ENCODE measurements around the gene ANXA5. TPM values are rescaled to one million over a fixed set of nuclear protein-coding genes. Genes with fewer than 3 reads are reported as not detected.
"Not testable (repeated sequence)": the region's sequence is repeated elsewhere in the genome, so short reads cannot be mapped to it uniquely, and the experiment has no call there.

The ANXA5 gene
- total RNA-seq, 5 donors from 2014 or later (not counting 1 experiment from before 2014, with no cell fraction given), result 44.2 to 80.3 (median 71.2) TPM

DNA sequence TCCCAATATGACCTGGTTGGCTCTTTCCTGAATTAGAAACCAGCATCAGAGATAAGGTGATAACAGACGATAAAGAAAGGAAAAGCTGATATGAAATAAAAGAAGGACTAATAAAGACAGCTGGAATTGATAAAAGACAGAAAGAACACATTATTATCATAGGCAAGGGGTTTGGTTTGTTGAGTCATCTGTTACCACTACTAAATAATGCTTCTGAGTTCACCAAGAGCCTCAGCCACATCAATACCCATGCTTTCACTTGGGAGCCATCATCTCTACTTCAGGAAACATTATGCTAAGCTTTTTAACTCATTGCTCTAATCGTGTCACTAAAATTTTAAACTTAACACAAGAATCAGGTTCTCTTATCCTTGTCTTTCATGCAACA lies 27.6 kb downstream of the ANXA5 start:
- no peak overlapping the region for H3K27ac ChIP-seq (ENCODE audit: low read length)
- no peaks in the 10 kb centered on the region for H3K9me3 Mint-ChIP-seq
- no peaks in the 10 kb centered on the region for H3K4me1 ChIP-seq (ENCODE audit: control insufficient read depth in 1 of 2, extremely low read depth in 1 of 2, insufficient read depth in 2 of 2, low read length in 2 of 2)
- no peaks in the 10 kb centered on the region for H3K27me3 Mint-ChIP-seq
- H3K36me3 ChIP-seq (ENCODE audit: control insufficient read depth in 2 of 2, extremely low read depth in 1 of 2, insufficient read depth in 1 of 2, low read length in 1 of 2), result peaks cover 0 to 34% of the 10 kb centered on the region in 2 donors
- DNase-seq, result no peak
- H3K27me3 ChIP-seq (replicated peaks in 1 of 2; ENCODE audit: control insufficient read depth in 2 of 2, extremely low read depth in 1 of 2, insufficient read depth in 2 of 2, low read length in 1 of 2), result no peaks in the 10 kb centered on the region
- H3K4me3 ChIP-seq (ENCODE audit: control insufficient read depth in 1 of 2, extremely low read depth in 1 of 2, low read length in 1 of 2), result no peak overlapping the region
- H3K27ac Mint-ChIP-seq, result no peak overlapping the region
- CTCF ChIA-PET, result interaction anchor here in 1 of 2 donors (0.7 kb wide), 1 partner anchor 981 kb away, joined by 6 read pairs; no protein-coding TSS in a partner anchor
- no CpG with 5 or more reads among the region's 2 CpGs for WGBS (ENCODE audit: insufficient coverage)
- POLR2A ChIA-PET, result interaction anchor here in 1 of 2 donors (0.6 kb wide), 1 partner anchor 13 kb away, joined by 3 read pairs; no protein-coding TSS in a partner anchor
- no peaks in the 10 kb centered on the region for H3K4me1 Mint-ChIP-seq
- no peak for ATAC-seq (replicated peaks in 1 of 4)
- peaks cover 61% of the 10 kb centered on the region for H3K36me3 Mint-ChIP-seq
- no peak overlapping the region for H3K4me3 Mint-ChIP-seq
- H3K9me3 ChIP-seq, result no peaks in the 10 kb centered on the region

DNA sequence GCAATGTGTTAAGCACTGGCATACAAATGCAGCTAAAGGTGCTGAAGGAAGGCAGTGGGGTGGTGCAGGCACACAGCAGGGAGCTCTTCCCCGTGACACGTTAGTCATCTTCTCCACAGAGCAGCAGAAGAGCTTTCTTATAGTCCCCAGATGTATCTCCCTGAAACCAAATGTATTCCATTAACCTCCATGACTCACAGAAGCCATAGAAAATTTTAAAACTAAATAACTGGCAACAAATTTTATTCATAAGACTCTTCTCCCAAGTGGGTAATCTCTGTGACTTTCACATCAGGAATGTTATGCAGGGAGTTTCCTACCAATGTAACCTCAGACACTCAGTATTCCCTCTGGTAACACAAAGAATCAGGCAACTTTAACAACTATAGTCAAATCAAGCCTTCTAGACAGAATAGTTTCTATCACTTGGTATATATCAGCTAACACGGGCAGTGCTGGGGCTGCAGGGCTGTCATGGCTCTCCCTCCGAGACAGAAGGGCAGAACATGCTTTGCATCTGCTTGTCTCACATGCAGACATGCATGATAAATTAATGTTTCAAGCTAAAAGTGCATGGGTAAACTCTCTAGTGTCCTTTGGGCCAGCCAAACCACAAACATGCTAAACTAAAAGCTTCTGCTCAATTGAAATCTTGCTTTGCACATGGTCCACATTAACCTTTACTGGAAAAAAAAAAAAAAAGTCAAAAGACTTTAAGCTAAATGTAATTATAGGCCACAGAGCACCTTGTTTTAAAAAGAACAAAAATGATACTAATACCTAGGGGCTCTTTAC lies 28.2 kb downstream of the ANXA5 start:
- H3K9me3 Mint-ChIP-seq, result no peaks in the 10 kb centered on the region
- ATAC-seq (replicated peaks in 1 of 4) (no peak), DNase-seq (no peak)
- no peak overlapping the region for H3K27ac Mint-ChIP-seq
- CTCF ChIA-PET, result interaction anchor here in 1 of 2 donors (0.7 kb wide), 1 partner anchor 982 kb away, joined by 6 read pairs; no protein-coding TSS in a partner anchor
- no peak overlapping the region for H3K27ac ChIP-seq (ENCODE audit: low read length)
- H3K36me3 ChIP-seq (ENCODE audit: control insufficient read depth in 2 of 2, extremely low read depth in 1 of 2, insufficient read depth in 1 of 2, low read length in 1 of 2), result peaks cover 0 to 34% of the 10 kb centered on the region in 2 donors
- H3K27me3 ChIP-seq (replicated peaks in 1 of 2; ENCODE audit: control insufficient read depth in 2 of 2, extremely low read depth in 1 of 2, insufficient read depth in 2 of 2, low read length in 1 of 2), result no peaks in the 10 kb centered on the region
- H3K4me3 Mint-ChIP-seq, result no peak overlapping the region
- POLR2A ChIA-PET, result interaction anchor here in 1 of 2 donors (0.5 to 0.6 kb wide), 2 partner anchors 14 to 98 kb away, joined by 3 to 4 read pairs; no protein-coding TSS in a partner anchor
- no peaks in the 10 kb centered on the region for H3K9me3 ChIP-seq
- H3K36me3 Mint-ChIP-seq, result peaks cover 67% of the 10 kb centered on the region
- no peaks in the 10 kb centered on the region for H3K4me1 ChIP-seq (ENCODE audit: control insufficient read depth in 1 of 2, extremely low read depth in 1 of 2, insufficient read depth in 2 of 2, low read length in 2 of 2)
- no peaks in the 10 kb centered on the region for H3K4me1 Mint-ChIP-seq
- WGBS (ENCODE audit: insufficient coverage), result 84% methylated on average over 3 of the region's 4 CpGs
- H3K4me3 ChIP-seq (ENCODE audit: control insufficient read depth in 1 of 2, extremely low read depth in 1 of 2, low read length in 1 of 2), result no peak overlapping the region
- H3K27me3 Mint-ChIP-seq, result no peaks in the 10 kb centered on the region

DNA sequence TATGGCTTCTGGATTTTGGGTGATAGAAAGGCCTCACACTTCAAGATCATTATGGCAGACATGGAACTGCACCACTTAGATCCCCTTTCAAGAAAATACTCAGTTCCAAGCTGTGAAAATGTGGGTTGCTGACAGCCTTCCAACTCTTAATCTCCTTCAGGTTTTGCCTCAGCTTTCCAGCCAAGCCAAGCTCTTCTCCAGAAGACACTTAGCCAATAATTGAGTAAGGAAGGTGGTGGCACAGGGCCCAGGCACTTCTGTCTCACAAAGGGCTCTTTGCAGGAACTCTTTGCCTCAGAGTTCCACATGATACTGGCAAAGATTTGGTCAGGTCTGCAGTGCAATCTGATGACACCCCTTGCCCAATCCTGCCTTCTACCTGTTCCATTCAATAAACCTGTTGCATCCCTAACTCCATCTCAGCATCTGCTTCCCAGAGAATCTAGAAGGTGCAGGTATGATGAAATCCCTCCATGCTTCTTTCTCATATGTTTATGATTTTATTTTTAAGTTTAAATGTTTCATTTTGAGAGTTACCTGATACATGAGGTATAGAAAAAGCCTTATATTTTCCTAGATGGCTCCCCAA lies 30.6 kb downstream of the ANXA5 start:
- peaks cover 56% of the 10 kb centered on the region for H3K36me3 Mint-ChIP-seq
- H3K9me3 ChIP-seq, result no peaks in the 10 kb centered on the region
- peaks cover 0 to 28% of the 10 kb centered on the region in 2 donors for H3K36me3 ChIP-seq (ENCODE audit: control insufficient read depth in 2 of 2, extremely low read depth in 1 of 2, insufficient read depth in 1 of 2, low read length in 1 of 2)
- ChIA-PET CTCF (no interaction called here), POLR2A (no interaction called here)
- H3K4me3 ChIP-seq (ENCODE audit: control insufficient read depth in 1 of 2, extremely low read depth in 1 of 2, low read length in 1 of 2), result no peak overlapping the region
- H3K27ac ChIP-seq (ENCODE audit: low read length), result no peak overlapping the region
- ATAC-seq (replicated peaks in 1 of 4) (no peak), DNase-seq (no peak)
- H3K4me1 ChIP-seq (ENCODE audit: control insufficient read depth in 1 of 2, extremely low read depth in 1 of 2, insufficient read depth in 2 of 2, low read length in 2 of 2), result no peaks in the 10 kb centered on the region
- no peak overlapping the region for H3K27ac Mint-ChIP-seq
- H3K27me3 Mint-ChIP-seq, result no peaks in the 10 kb centered on the region
- no peak overlapping the region for H3K4me3 Mint-ChIP-seq
- no peaks in the 10 kb centered on the region for H3K9me3 Mint-ChIP-seq
- H3K4me1 Mint-ChIP-seq, result peaks cover 0 to 5% (median 0%) of the 10 kb centered on the region in 3 donors
- H3K27me3 ChIP-seq (replicated peaks in 1 of 2; ENCODE audit: control insufficient read depth in 2 of 2, extremely low read depth in 1 of 2, insufficient read depth in 2 of 2, low read length in 1 of 2), result no peaks in the 10 kb centered on the region

DNA sequence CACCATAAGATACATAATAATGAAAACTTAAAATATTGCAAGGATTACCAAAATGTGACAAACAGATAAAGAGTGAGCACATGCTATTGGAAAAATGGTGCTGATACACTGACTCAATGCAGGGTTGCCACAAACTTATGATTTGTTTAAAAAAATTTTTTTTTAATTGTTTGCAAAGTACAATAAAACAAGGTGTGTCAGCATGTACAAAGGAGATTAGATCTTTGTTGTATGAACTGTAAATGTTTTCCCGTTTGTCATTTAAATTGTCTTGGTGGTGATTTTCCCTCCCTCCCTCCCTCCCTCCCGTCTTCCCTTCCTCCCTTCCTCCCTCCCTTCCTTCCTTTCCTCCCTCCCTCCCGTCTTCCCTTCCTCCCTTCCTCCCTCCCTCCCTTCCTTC lies 31.4 kb downstream of the ANXA5 start:
- Mint-ChIP-seq H3K27ac (no peak overlapping the region), H3K36me3 (peaks cover 56% of the 10 kb centered on the region), H3K27me3 (no peaks in the 10 kb centered on the region), H3K9me3 (no peaks in the 10 kb centered on the region), H3K4me3 (no peak overlapping the region), H3K4me1 (peaks cover 0 to 11% (median 0%) of the 10 kb centered on the region in 3 donors)
- Histone ChIP-seq H3K4me1 (ENCODE audit: control insufficient read depth in 1 of 2, extremely low read depth in 1 of 2, insufficient read depth in 2 of 2, low read length in 2 of 2) (no peaks in the 10 kb centered on the region), H3K4me3 (ENCODE audit: control insufficient read depth in 1 of 2, extremely low read depth in 1 of 2, low read length in 1 of 2) (no peak overlapping the region), H3K9me3 (no peaks in the 10 kb centered on the region), H3K27me3 (replicated peaks in 1 of 2; ENCODE audit: control insufficient read depth in 2 of 2, extremely low read depth in 1 of 2, insufficient read depth in 2 of 2, low read length in 1 of 2) (no peaks in the 10 kb centered on the region), H3K36me3 (ENCODE audit: control insufficient read depth in 2 of 2, extremely low read depth in 1 of 2, insufficient read depth in 1 of 2, low read length in 1 of 2) (peaks cover 0 to 28% of the 10 kb centered on the region in 2 donors), H3K27ac (ENCODE audit: low read length) (no peak overlapping the region)
- no CpG with 5 or more reads among the region's 3 CpGs for WGBS (ENCODE audit: insufficient coverage)
- ChIA-PET POLR2A (no interaction called here), CTCF (no interaction called here)
- no peak for DNase-seq
- ATAC-seq (replicated peaks in 1 of 4), result no peak

DNA sequence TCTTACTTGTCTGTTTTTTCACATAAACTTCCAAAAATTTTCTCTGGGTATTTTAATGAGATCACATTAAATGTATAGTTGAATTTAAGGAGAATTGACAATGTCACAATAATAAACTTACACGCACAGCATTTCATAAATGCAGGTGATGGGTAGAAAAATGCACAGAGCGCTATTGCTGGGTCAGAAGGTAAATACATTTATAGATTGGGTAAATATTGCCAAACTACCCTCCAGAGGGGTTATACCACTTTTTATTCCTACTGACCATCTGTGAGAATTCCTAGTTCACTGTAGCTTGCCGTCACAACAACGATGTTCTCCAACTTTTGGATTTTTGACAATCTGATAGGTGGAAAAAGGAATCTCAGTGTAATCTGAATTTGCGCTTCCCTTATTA lies 34.6 kb downstream of the ANXA5 start:
- H3K36me3 ChIP-seq (ENCODE audit: control insufficient read depth in 2 of 2, extremely low read depth in 1 of 2, insufficient read depth in 1 of 2, low read length in 1 of 2), result peaks cover 0 to 5% of the 10 kb centered on the region in 2 donors
- WGBS (ENCODE audit: insufficient coverage), result no CpG with 5 or more reads among the region's 5 CpGs
- no peaks in the 10 kb centered on the region for H3K27me3 ChIP-seq (replicated peaks in 1 of 2; ENCODE audit: control insufficient read depth in 2 of 2, extremely low read depth in 1 of 2, insufficient read depth in 2 of 2, low read length in 1 of 2)
- CTCF ChIA-PET, result no interaction called here
- no peak overlapping the region for H3K4me3 ChIP-seq (ENCODE audit: control insufficient read depth in 1 of 2, extremely low read depth in 1 of 2, low read length in 1 of 2)
- H3K9me3 Mint-ChIP-seq, result no peaks in the 10 kb centered on the region
- H3K4me3 Mint-ChIP-seq, result no peak overlapping the region
- peaks cover 0 to 11% (median 0%) of the 10 kb centered on the region in 3 donors for H3K4me1 Mint-ChIP-seq
- H3K4me1 ChIP-seq (ENCODE audit: control insufficient read depth in 1 of 2, extremely low read depth in 1 of 2, insufficient read depth in 2 of 2, low read length in 2 of 2), result no peaks in the 10 kb centered on the region
- DNase-seq, result no peak
- H3K27me3 Mint-ChIP-seq, result no peaks in the 10 kb centered on the region
- no peaks in the 10 kb centered on the region for H3K9me3 ChIP-seq
- H3K36me3 Mint-ChIP-seq, result peaks cover 35% of the 10 kb centered on the region
- no peak overlapping the region for H3K27ac ChIP-seq (ENCODE audit: low read length)
- no peak overlapping the region for H3K27ac Mint-ChIP-seq
- ATAC-seq (replicated peaks in 1 of 4), result no peak
- POLR2A ChIA-PET, result no interaction called here

DNA sequence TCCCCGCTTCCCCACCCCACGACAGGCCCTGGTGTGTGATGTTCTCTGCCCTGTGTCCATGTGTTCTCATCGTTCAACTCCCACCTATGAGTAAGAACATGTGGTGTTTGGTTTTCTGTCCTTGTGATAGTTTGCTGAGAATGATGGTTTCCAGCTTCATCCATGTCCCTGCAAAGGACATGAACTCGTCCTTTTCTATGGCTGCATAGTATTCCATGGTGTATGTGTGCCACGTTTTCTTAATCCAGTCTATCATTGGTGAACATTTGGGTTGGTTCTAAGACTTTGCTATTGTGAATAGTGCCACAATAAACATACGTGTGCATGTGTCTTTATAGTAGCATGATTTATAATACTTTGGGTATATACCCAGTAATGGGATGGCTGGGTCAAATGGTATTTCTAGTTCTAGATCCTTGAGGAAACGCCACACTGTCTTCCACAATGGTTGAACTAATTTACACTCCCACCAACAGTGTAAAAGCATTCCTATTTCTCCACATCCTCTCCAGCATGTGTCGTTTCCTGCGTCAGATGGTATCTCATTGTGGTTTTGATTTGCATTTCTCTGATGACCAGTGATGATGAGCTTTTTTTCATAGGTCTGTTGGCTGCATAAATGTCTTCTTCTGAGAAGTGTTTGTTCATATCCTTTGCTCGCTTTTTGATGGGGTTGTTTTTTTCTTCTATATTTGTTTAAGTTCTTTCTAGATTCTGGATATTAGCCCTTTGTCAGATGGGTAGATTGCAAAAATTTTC lies 36.4 kb downstream of the ANXA5 start:
- H3K36me3 ChIP-seq (ENCODE audit: control insufficient read depth in 2 of 2, extremely low read depth in 1 of 2, insufficient read depth in 1 of 2, low read length in 1 of 2); H3K27me3 Mint-ChIP-seq; H3K4me3 Mint-ChIP-seq; CTCF ChIA-PET; H3K27ac Mint-ChIP-seq; DNase-seq; H3K4me1 ChIP-seq (ENCODE audit: control insufficient read depth in 1 of 2, extremely low read depth in 1 of 2, insufficient read depth in 2 of 2, low read length in 2 of 2); H3K4me3 ChIP-seq (ENCODE audit: control insufficient read depth in 1 of 2, extremely low read depth in 1 of 2, low read length in 1 of 2); POLR2A ChIA-PET; H3K9me3 Mint-ChIP-seq; ATAC-seq (replicated peaks in 1 of 4); H3K9me3 ChIP-seq; H3K27ac ChIP-seq (ENCODE audit: low read length); H3K27me3 ChIP-seq (replicated peaks in 1 of 2; ENCODE audit: control insufficient read depth in 2 of 2, extremely low read depth in 1 of 2, insufficient read depth in 2 of 2, low read length in 1 of 2): not testable (repeated sequence)
- peaks cover 24% of the 10 kb centered on the region for H3K36me3 Mint-ChIP-seq
- H3K4me1 Mint-ChIP-seq, result peaks cover 0 to 11% (median 0%) of the 10 kb centered on the region in 3 donors
- 67% methylated on average over 1 of the region's 10 CpGs for WGBS (ENCODE audit: insufficient coverage)

Data from T-cell (primary cell).